NCI-H446 treated with DMSO at 0.1 percent for 48 hours (cell line): ENCODE results near the gene TMBIM1.

Source experiments
- DNase-seq: peaks from one replicate; lab custom pipeline; 2025; lab: John Stamatoyannopoulos, UW

Gene TMBIM1

DNA sequence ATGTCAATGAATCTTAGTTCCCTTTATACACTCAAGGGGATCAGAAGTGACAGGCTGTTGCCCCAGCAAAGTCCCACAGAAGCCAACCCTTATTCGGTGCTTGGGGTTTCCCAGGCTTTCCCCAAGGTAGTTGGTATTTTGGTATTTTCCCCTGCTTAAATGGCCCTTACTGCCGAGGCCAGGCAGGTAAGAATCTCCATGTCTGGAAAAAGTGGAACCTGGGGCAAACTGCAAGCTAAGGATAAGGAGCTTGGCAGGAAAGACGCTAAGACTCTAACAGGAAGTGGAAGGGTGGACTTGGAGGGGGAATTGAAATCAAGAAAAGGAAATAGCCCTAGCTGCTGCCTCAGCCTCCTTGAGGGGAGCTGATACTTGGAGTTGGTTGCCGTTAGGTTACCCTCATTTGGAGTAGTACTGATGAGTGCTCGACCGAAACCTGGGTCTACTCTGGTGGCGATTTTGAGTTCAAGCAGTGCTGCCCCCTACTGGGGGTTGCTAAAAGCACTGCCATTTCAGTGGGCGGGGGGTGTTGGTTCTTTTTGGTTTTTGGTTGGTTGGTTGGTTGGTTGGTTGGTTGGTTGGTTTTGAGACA, 34.8 kb downstream of the TMBIM1 start:
- DNase-seq, result no peak

DNA sequence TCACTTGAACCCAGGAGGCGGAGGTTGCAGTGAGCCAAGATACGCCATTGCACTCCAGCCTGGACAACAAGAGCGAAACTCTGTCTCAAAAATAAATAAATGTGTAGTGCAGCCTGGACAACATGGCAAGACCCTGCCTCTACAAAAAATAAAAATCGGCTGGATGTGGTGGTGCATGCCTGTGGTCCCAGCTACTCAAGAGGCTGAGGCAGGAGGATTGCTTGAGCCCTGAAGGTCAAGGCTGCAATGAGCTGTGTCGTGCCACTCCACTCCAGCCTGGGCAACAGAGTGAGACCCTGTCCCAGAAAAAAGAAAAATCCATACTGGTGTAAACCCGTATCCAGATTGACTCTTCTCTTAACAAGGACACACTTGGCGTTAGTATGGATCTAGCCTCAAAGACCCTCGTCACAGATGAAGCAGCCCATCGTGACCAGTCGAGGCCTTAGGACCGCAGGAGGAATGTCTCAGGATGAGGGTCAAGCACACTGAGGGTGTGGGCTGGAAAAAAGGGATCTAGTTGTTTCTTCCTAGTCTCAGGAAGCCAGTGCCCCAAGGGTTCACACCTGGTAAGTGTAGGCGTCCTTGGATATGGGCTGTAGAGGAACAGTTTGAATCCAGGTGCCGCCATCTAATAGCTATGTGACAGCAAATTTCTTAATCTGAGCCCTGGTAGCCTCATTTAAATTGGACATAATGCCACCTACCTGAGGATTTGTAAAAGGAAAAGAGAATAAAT, 35.5 kb downstream of the TMBIM1 start:
- DNase-seq, result no peak

DNA sequence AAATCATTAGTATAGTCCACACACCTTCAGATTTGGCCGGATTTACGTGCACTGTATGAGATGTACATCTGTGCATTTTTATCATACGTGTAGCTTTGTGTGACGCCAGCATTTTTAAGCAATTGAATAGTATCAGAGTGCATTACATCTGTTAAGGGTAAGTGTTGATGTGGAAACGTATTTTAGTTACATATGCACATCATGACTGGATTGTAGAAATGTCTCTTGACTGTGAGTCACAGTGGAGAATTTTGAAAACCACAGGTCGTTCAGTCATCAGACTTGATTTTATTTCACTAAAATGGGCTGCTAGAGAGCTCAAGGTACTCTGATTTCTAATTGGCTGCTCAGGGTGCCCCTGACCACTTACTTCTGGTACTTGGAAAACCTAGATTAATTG, 36.9 kb downstream of the TMBIM1 start:
- no peak for DNase-seq

DNA sequence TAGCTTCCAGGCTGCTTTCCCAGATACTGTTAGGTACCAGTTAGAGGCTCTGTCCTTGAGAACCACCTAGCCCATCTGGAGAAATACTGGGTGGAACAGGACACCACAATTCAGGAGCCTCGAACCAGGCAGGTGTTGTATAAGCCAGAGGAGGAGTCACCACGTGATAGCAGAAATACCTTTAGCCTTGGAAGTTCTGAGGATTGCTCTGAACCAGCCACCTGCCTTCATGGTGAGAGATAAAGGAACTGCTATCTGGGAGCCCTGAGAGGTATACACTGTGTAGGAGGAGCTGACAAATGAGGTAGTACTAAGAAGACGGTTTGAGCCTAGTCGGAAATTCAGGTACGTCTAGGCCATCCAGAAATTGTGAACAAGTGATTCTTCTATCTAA, 39.1 kb downstream of the TMBIM1 start:
- no peak for DNase-seq

DNA sequence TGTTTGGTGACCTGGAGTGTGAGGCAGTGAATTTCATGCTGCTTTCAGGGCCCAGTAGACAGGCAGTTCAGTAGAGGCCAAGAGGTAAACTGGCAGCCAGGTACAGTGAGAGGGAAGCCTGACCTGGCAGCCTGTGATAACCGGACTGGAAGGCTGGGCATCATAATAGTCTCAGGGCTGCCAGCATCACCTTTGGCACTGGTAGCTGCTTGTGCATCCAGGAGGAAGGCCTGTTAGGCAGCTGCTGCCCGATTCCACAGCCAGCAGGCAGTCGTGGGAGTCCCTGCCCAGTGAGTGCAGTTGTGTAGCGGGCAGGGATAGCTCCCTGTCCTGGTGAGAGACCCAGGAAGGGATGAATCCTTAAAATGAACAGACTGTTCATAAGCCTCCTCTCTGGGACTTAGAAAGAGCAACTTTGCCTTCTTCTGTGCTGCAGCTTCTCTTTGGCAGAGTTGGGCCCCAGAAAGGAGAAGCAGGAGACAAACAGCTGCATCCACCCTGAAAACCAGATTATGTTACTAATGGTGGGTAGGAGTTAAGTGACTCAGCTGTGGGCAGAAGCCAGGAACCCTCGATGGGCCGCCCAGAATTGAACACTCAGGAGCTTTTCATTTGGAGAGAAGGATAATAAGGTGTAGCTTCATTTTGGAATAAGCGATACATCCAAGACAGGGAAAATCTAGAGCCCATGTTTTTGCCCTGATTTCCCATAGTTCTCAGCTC, 39.6 kb downstream of the TMBIM1 start:
- no peak for DNase-seq

DNA sequence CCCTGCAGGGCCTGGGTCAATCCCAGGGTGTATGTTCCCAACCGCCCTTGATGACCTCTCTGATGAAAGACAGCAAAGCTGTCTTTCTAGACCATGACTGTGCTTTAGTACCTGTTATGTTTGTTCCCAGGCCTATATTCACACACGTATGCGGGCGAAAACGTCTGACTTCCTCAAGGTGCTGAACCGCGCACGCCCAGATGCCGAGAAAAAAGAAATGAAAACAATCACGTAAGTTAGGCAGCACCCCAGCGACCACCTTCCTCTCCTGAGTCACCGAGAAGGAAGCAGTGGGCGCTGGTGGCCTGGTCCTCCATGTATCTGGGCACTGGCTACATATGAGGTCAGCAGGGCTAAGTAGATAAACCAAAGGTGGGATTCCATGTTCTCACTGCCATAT, 42.6 kb downstream of the TMBIM1 start:
- no peak for DNase-seq

DNA sequence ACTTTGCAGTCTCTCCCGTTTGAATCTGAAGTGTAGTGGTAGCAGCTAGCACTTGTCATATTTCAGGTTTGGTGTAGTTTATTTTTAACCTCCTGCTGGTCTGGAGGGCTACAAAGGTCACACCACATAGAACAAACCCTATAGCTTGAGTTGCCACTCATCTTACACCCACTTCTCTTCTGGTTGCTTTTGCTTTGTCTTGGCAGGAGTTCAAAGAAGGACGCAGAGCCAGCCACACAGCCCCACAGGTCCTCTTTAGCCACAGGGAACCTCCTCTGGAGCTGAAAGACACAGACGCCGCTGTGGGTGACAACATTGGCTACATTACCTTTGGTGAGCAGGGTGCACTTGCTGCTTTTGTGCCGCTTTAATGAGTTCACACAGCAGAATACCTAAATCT, 47.1 kb downstream of the TMBIM1 start:
- no peak for DNase-seq

DNA sequence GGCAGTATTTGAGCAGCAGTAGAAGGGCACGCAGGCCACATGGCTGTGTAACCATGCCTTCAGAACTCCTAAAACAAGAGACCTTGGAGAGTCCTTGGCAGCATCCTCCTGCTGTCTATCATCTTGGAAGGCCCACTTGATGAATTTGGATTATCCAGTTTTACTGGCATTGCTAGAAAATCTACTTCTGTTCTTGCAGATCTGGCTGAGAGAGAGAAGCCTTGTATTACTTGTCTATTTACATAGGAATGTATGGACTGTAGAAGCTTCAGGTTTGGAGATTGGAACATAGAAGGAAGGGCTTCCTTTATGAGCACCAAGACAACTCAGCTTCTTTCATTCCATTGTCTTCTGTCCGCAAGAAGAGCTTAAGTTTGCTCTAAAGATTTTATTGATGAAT, 47.6 kb downstream of the TMBIM1 start:
- DNase-seq, result no peak

DNA sequence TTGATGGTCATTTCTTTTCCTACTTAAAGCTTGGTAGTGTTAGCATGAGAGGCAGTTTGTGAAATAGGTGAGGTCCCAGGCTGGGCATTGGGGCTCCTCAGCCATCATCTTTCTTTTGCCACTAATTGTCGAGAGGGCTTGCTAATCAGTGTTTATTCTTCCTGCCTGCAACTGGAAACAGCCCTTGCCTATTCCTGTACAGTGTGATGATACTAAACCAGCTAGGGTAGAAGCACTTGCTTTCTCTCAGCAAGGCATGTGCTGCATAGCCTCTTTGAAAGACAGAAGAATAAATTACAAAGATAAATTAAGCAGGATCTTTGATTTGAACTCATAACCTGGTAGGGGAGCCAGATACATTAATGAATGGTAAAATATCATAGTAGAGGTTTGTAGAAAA, 48.1 kb downstream of the TMBIM1 start:
- no peak for DNase-seq

DNA sequence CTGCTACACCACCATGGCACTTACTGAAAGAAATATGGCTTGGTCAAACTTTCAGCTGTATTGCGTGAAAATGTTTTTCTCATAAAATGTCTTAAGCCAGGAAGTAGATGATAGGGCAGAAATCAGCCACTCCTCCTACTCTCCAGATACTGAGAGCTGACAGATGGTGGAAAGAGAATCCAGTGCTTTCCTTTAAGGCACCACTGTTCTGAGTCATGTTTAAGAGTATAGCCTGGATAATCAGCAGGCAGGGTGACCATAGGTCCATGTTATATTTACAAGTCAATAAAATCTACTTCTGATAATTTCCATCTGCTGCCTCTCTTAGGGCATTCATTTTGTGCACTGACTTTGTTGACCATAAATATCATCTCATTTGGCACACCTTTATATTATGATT, 53.4 kb downstream of the TMBIM1 start:
- no peak for DNase-seq

DNA sequence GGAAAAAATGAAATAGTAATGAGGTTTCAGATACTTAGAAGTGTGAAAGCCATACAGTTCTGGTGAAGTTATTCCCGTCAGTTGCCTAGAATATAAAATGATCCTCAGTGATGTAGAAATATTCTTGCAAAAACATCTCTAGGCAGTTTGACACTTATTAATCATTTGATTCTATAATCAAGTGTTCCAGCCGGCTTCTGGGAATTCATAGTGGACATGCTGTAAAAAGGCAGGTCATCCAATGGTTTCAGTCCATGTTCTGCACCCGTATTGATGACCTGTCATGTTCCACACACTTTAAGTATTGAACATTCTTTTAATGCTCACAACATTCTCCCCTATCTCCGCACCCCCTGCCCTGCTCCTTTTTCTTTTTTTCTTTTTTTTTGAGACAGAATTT, 55.5 kb downstream of the TMBIM1 start:
- no peak for DNase-seq

DNA sequence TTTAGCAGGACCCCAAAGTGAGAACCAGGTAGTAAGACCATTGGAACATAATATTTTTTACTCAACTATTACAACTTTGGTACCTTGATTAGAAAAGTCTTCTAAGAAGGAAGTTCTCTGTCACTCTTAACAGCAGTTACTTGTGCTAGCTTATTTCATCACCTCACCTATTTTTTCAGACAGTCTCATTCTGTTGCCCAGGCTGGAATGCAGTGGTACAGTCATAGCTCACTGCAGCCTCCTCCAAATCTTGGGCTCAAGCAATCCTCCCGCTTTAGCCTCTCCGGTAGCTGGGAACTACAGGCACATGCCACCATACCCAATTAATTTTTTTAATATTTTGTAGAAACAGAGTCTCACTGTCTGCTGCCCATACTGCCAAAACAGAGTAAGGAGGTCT, 57.3 kb downstream of the TMBIM1 start:
- DNase-seq, result no peak

DNA sequence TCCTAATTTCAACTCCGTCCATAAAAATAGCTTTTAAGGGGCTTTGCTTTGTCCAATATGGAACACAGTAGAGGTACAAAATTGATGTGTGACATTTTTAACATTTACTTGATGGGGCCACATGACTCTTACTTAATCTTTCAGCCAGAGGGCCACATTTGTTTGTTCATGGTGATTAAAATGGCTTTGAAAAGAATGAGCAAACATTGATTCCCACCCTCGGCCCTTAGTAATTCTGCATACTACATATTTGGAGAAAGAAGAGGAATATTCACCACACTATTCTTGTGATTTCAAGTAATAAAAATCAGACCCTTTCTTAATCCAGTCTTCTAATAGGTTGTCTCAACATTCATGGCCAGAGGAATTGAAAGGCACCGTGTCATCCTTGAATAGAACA, 57.8 kb downstream of the TMBIM1 start:
- DNase-seq, result no peak

DNA sequence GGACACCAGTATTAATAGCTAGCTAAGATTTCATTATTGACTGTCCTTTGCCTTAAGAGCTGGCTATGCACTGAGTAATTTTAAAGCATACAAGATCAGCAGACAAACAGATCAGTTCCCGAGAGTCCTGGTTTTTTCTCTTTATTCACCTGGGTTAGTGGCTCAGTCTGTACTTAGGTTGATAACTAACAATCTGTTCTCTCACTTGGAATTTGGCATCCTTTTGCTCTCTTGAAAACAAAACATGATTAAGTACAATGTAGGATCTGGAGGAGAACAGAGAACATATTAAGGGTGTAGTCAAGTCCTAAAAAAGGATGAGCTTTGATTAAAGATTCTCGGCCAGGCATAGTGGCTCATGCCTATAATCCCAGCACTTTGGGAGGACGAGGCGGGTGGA, 58.8 kb downstream of the TMBIM1 start:
- no peak for DNase-seq

DNA sequence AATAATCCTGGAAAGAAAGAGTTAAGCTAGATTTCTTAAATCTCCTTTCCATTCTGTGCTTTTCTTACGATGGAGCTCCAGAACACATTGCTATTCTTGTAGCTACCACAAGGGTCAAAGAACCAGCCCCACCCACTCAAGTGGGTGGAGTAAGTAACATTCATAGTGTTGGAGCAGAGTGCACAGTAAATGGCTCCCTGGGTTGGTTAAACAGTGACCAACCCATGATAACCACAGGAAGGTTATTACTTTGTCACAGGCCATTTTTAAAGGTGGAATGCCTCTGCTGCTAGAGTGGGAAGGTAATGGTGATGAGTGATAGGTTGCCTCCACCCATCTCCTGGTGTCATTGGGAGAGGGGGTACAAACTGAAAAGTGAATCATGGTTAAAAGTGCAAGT, 61.4 kb downstream of the TMBIM1 start:
- DNase-seq, result no peak

DNA sequence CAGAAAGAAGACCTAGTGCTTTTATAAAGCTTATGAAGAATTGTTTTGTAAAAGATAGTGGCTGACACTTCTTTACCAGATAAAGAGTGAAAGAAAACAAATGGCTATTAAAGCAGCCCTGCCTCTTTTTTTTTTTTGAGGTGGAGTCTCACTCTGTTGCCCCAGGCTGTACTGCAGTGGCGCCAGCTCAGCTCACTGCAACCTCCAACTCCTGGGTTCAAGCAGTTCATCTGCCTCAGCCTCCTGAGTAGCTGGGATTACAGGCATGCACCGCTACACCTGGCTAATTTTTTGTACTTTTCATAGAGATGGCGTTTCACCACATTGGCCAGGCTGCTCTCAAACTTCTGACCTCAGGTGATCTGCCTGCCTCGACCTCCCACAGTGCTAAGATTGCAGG, 62.5 kb downstream of the TMBIM1 start:
- no peak for DNase-seq

DNA sequence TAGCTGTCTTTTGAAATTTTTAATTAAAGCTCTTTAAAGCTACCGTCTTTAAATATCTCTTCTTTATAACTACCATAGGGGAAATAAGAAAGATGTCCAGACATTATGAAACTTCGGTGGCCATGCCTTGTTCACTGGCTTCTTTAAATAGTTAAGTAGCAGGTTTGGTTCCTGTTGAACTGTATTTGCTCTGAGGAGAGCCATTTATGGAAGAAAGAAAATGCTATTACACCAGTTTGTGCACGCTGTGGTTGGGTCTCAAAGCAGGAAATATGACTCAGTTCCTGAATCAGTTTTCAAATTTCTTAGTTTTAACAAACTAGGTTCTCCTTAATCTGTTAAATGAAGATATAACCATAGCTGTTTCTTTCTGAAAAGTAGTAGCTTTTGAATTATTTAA, 63.1 kb downstream of the TMBIM1 start:
- no peak for DNase-seq

DNA sequence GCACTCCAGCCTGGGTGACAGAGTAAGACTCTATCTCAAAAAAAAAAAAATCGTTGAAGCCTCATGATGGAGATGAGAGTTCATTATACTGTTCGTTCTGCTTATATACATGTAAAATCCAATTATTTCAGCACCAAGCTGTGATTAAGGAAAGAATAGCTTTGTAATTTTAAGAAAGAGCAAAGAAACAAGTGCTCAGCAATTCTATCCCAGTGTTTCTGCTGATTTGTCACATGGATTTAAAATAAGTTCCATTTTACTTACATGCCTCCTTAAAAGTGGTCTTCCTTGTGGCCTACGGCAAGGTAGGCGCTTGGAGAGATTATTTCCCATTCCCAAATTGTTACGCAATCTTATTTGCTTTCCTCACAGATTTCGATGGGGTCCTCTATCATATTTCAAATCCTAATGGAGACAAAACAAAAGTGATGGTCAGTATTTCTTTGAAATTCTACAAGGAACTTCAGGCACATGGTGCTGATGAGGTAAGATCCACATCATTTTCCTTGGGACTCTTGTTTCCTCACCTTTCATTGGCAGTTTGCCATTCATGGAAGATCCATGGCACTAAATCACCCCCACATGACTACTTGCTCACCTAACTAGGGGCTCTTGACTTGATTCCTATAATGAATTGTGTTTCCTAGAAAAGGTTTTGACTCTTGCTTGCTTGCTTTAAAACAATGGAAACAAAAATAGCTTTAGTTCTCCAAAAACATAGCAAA, 63.8 kb downstream of the TMBIM1 start:
- DNase-seq, result no peak

DNA sequence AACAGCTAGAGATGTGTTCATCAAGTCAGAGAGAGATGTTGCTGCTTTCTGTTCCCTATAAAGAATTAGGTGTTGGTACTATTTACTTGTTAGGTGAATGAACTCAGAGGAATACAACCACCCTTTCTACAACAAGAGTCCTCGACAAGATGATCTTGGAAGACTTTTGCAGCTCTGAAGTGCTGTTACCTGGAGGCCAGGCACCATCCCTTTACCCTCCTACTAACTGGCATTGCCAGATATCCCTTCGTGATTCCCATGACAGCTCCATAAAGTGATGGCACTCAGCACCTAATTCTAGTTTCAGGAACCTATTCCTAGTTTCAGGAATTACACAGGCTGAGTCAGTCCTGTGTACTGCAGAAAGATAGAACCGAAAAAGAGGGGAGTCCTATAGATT, 65.4 kb downstream of the TMBIM1 start:
- DNase-seq, result no peak
